DMS153 treated with DMSO at 0.1 percent for 48 hours (cell line): ENCODE results near the gene KRTAP12-1.

Experiments used
- DNase-seq: peaks from one replicate; lab custom pipeline; 2025; ENCODE audit not compliant: unreplicated experiment; lab: John Stamatoyannopoulos, UW

Gene KRTAP12-1, protein sequence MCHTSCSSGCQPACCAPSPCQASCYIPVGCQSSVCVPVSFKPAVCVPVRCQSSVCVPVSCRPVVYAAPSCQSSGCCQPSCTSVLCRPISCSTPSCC

DNA sequence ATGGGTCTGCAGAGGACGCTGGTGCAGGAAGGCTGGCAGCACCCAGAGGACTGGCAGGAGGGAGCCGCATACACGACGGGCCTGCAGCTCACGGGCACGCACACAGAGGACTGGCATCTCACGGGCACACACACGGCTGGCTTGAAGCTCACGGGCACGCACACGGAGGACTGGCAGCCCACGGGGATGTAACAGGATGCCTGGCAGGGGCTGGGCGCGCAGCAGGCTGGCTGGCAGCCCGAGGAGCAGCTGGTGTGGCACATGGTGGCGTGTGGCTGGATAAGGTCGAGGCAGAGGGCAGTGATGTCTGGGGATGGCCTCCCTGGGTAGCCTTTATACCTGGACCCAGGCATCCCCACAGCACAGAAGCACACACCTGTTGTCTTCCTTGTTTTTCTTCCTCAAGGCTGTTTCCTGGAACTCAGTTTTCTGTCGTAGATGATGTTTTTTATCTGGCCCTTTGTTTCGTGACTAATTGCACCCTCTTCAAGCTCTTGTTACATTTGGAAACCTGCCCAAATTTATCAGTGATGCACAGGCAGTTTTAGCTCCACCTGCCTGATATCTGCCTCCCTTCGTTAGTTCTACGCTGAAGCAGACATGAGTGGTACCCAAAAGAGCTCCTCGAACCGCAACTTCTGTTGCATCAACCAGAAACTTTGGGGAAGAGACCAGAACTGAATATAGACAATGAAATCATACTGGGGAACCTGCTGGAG is at the start of gene KRTAP12-1:
TSS of gene KRTAP12-1 (minus strand) at position 303 of the 719 bp plus-strand sequence. CDS start at position 263, 40 bp downstream.
- DNase-seq: peak; percentile 92

DNA sequence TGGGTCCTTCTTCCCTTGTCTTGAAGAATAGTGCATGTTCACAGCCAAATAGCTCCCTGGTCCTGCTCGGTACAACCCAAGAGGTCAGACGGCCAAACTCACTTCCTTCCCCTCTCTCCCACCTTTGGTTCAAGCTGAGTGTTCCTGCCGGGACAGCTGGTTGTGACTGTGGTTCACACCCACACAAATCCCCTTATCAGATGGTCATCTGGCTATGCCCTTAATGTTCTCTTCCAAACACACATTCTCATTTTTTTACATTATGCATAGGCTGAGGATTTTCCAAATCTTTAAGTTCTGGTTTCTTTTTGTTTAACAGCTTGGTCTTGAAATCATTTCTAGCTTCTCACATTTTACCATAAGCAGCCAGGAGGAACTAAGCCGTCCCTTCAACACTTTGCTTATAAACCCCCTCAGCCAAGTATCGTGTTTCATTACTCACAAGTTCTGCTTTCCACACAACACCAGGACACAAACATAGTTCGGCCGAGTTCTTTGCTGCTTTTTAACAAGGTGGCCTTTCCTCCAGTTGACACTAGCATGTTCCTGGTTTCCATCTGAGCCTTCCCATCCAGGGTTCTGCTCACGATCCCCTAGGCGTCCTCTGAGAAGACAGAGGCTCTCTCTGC is 49.1 kb upstream of the KRTAP12-1 start:
- no peak for DNase-seq

DNA sequence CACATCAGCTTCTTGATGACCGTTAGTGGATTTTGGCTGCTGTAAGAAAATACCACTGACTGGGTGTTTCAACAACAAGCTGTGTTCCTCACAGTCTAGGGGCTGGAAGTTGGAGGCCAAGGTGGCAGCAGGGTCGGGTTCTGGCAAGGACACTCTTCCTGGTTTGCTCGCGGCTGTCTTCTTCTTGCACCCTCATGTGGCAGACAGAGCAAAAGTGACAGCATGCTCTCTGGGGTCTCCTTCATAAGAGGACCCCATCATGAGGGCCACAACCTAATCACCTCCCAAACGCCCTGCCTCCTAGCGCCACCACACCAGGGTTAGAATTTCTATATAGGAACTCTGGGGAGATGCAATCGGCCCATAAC is 48.0 kb upstream of the KRTAP12-1 start:
- no peak for DNase-seq

DNA sequence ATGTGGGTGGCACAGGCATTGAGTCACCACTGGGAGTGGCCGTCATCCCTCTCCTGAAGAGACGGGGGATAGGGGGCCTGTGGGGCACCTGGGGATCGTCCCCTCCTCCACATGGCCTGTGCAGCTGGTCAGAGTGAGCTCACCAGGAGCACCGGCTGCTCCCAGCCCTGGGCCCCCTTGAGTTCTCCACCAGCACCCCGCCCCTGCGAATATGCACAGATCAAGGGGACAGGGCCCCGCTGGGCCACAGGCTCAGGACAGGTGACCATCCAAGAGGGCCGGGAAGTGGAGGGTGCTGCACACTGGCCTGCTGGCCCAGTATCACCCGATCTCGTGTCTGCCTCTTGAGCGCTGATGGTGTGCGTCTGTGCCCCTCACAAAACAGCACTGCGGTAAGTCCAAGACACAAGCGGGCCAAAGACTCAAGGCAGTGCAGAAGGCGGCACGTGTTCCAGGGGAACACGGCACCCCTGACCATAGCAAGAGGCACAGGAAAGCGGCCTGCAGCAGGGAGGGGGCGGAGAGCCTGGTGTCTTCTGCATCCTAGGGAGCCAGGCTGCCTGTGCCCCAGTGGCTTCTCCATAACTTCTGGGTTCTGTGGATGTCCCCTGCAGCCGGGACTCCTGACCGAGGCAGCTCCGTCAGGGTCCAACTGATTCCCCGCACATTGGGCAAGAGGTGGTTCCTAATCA is 47.5 kb upstream of the KRTAP12-1 start:
- DNase-seq: no peak

DNA sequence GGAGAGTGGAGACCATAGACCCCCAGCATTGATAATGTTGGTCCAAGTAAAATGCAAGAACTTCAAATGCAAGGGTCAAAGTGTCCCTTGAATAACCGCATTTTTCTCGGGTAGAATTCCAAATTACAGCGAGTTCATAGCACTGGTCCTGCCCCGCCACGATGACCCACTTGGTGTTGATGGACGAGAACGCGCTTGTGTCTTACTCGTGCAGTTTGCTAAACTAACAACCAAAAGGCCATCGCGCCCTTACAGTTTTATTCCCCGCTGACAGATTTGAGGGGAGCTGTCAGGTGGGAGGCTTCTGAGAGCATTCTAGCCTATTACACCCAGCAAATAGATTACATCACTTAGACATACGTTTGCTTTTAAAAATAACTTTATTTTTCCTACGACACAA is 46.8 kb upstream of the KRTAP12-1 start:
- DNase-seq: no peak

DNA sequence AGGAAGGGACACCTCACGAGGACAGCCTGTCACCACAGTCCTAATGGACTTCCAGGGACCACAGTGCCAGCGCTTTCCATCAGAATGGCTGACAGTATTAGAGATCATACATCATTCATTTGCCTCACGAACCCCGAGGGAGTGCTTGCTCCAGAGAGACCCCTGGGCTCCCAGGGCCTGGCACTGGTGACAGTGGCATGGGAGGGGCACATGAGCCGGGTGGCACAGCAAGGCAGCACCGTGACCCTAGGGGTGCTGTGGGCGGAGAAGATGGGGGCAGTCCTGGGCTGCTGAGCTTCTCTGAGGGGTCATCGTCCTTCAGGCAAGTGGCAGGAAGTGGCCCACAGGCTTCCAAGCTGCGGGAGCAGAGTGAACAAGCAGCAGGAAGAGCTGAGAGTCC is 45.8 kb upstream of the KRTAP12-1 start:
- DNase-seq: no peak

DNA sequence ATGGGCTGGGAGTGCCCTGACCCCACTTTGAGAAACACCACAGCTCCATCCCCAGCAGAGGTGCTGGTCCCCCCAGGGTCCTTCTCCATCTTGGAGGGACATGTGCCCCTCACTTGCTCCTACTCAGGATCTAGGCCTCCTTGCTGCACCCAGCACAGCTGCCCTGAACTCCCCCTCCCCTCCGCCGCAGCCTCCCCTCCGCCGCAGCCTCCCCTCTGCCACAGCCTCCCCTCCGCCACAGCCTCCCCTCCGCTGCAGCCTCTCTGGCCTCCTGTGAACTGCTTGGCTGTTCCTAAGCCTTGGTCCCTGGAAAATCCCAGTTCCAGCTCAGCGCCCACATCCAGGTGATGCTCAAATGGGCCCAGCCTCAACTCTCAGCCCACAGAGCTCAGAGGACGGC is 45.4 kb upstream of the KRTAP12-1 start:
- DNase-seq: no peak

DNA sequence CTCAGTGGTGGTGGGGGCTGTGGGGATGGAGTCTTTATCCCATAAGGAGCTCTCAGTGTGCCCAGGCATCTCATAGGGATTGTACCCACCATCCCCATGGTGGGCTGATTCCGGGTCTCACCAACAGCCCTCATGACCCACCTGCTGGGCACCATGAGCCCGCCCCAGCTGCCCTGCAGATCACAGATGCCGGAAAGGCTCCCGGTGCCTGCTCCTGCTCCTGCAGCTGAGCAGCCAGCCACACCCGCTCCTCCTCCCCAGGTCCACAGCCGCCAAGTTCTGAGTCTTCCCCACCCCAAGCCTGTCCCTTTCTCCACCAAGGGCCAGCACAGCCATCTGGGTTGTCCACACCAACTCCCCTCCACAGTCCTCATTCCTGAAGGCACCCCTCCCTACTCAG is 44.9 kb upstream of the KRTAP12-1 start:
- no peak for DNase-seq

DNA sequence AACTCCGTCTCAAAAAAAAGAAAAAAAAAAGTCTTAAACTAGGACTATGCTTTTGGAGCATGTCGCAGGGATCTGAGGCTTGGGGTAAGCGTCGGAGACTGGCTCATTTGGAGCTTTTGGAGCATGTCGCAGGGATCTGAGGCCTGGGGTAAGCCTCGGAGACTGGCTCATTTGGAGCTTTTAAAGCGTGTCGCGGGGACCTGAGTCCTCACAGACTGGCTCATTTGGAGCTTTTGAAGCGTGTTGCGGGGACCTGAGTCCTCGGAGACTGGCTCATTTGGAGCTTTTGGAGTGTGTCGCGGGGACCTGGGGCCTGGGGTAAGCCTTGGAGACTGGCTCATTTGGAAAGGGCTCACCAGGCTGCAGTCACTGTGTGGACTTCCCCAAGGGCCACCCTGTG is 43.0 kb upstream of the KRTAP12-1 start:
- no peak for DNase-seq

DNA sequence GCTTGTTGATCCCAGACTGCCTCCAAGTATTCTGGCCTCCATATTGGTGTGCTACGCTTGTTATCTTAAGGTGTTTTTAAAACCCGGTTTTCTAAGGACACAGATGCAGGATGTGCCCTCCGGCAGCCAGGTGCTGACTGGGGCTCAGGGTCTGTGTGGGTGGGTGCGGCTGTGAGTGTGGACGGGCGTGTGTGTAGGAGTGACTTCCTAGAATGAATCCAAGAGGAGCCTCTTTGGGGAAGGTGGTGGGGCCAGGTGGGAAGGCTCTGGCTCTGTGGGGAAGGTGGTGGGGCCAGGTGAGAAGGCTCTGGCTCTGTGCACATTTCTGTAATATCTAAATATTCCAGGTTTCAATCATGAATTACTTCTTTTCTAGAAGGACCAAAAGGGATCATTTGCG is 42.2 kb upstream of the KRTAP12-1 start:
- no peak for DNase-seq

DNA sequence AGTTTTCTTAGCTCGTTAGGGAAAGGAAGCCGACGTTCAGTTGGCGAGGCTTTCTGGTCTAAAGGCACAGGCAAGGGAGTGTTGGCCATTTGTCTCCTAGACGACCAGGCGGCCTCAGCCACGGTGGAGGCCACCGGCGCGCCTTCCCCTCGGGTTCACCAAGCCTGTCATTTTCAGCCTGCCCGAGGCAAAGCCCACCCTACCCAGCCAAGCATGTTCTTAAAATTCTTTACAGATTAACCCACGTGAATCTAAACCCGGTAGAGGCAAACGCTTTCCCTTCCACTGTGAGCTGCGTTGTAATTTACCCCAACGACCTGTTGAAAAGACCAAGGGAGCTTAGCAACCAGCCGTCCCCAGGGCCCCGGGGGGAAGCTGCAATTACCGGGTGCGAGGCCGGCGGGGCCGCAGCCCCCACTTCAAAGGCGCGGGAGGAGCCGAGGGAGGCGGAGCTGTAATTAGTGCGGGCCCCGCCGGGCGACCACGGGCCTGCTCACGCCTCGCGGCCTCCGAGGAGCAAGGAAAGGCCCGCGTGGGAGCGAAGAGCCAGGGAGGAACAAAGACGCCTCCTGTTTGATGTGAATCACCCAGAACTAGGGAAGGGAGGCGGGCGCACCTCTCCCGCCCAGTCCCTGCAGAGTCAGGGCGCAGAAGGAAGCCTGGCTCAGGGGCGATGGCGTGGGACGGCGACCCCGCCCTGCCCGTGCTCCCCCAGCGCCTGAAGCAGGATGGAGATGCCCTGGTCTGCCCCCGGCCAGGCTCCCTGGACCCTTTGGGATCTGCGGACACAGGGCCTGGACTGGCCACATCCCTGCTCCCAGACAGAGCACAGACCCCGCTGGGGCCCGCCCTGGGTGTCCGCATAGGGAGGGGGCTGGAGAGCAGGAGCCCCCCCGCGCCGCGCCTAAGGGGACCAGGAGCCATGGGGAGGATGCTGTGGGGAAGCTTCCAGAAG is 41.5 kb upstream of the KRTAP12-1 start:
- DNase-seq: peak; percentile 73

DNA sequence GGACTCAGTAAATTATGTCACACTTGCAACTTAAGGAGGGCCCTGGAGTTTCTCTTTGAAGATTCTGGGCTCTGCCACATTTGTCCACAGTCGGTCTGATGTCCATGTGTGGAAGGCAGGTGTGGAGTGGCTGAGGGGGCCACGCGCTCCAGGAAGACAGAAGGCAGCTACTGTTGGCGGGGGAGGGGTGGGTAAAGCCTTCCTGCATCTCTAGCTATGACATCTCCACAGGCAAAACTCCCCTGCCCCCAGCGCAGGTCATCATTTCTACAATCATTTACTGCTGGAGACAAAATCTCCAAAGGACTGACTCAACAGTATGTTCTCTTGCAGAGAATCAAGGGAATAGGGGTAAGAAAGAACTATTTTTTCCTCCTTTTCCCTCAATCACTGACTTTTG is 40.8 kb upstream of the KRTAP12-1 start:
- DNase-seq: peak; percentile 45

DNA sequence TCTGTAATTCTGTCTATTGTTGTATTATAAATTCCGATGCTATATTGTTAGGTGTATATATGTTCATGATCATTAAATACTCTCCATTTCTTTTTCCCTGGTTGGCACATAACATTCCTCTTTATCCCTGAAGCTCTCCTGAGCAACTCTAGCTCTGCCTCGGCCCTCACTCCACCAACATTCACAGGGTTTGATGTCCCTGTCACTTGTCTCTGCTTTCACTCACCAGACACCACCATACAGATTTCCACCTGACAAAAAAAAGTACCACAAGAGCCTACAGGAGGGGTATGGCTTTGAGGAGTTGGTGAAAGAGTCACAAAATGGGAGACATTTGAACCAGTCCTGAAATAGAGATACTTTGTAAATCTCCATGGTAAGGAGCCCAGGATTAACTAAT is 38.2 kb upstream of the KRTAP12-1 start:
- DNase-seq: no peak

DNA sequence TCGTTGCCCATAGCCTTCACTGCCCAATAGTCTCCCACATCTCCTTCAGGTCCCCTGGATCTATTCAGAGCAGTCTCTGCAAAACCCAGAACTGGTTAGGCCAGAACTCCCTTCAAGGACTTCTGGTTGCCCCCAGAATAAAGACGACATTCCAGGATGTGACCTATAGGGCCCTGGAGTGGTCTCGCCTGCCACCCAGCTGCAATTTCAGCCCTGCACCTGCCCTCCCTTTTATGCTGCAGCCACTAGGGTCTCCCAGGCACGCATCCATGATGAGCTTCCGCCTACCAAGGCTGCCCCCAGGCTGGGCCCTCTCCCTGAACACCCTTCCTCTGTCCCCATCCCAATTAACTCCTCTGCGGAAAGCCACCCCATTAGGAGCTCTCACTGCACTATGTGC is 36.6 kb upstream of the KRTAP12-1 start:
- DNase-seq: no peak

DNA sequence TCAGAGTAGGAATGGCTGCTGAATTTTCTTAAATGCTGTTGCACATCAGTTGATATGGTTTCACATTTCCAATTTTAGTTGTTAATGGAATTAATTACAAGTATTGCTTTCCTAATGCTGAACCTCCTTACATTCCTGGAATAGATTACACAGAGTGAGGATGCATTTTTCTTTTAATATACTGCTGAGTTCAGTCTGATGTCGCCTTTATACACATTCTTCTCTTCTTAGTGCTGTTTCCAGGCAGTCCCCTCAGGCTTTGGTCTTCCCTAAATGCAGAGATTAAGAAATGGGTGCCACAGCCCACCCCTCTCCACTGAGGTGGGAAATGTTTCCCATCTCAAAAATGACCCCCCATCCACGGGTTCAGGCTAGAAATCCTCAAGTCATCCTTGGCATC is 36.1 kb upstream of the KRTAP12-1 start:
- DNase-seq: no peak

DNA sequence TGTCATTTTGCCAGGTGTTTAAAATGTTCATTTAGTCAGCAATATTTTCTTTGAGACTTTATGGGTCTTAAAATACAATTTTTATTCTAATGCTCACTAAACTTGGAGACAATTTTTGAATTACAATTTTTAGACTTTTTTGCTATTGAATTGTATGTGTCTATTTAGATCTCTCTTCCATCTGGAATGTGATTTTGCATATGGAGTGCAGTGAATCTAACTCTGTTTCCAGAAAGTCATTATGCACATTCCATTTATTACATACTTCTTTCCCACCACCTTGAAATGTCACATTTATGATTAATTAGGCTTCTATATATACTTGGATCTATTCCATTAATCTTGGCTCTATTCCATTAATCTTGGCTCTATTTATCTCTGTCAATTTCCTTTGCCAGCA is 35.0 kb upstream of the KRTAP12-1 start:
- no peak for DNase-seq

DNA sequence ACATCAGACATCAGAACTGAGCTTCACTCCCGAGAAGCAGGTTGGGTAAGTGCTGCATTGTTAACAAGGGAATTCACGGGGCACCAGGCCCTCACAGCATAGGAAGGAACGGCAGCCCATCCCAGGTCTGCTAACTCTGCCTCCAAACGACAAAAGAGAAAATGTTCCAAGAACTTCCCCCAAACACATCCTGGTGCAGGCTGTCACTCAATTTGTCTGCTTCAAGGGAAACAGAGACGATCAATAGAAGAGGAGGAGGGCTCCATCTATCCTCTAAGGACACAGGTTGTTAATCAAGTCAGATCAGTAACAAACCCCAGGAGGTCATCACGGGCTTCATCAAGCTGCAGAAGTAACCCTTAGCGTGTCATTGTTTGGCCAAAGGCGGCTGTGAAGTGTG is 32.9 kb upstream of the KRTAP12-1 start:
- no peak for DNase-seq

DNA sequence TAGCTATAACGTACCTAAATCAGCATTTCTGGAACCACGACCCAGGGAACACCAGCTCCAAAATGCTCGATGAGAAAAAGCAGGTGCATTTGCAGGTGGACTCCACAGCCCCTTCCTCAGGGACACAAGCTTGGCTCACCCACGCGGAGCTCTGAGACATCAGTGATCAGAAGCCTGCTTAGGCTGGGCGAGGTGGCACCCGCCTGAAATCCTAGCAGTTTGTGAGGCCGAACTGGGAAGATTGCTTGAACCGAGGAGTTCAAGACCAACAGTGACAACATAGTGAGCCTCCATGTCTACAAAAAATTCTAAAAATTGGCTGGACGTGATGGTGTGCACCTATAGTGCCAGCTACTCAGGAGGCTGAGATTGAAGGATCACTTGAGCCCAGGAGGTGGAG is 31.9 kb upstream of the KRTAP12-1 start:
- no peak for DNase-seq

DNA sequence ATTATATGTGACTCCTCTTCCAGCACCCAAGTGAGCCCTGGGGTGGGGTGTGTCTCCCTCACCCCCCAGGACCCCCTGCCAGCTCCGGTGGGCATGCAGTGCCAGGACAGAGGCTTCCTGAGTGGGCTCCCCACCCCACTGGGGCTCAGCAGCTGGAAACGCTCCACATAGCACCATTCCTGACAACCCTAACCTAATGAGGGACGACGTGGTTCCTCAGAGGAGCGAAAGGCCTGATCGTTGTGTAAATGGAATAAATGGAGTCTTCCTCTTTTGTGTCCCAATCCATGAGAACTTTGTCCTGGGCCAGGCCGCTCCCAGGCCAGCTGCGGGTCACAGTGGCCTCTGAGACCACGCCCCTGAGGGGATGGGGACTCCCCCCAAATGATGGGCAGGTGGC is 31.2 kb upstream of the KRTAP12-1 start:
- no peak for DNase-seq

DNA sequence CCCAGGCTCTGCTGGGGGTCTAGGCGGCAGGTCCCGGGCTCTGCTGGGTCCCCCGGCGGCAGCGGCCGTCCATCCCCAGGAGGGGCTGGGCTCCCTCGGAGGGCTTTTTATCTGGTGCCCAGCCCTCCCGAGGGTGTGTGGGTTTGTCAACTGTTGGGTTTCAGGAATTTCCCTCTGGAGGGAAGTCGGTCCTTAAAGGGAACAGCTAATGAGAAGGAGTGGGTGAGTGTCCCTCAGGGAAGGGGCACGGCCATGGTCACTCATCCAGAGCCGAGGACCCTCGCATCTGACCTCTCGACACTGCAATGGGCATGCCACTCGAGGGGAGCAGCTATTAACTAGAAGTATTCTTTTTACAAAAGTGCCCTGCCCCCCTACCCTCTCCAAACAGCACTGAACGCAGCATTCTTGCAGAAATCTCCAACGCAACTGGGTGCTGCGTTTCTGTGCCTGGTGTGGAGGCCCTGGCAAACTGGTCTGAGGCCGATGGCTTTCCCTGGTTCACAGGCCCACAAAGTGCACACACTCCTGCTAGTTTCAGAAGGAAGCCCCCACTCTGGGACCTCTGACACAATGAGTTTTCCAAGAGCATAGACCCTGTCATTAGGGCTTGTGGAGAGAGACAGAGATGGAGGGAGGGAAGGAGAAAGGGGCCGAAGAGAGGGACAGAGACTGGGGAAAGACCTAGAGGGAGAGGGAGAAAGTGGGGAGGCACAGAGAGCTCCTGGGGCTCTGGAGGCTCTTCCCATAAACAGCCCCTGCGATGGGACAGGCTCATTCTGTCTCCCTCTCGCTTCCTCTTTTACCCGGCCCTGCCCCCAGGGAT is 30.5 kb upstream of the KRTAP12-1 start:
- DNase-seq: no peak
